Measurements from ENCODE around the gene RPL13.
A peak's percentile ranks its signal among the peaks of the same experiment; 100 is the strongest.

DNA sequence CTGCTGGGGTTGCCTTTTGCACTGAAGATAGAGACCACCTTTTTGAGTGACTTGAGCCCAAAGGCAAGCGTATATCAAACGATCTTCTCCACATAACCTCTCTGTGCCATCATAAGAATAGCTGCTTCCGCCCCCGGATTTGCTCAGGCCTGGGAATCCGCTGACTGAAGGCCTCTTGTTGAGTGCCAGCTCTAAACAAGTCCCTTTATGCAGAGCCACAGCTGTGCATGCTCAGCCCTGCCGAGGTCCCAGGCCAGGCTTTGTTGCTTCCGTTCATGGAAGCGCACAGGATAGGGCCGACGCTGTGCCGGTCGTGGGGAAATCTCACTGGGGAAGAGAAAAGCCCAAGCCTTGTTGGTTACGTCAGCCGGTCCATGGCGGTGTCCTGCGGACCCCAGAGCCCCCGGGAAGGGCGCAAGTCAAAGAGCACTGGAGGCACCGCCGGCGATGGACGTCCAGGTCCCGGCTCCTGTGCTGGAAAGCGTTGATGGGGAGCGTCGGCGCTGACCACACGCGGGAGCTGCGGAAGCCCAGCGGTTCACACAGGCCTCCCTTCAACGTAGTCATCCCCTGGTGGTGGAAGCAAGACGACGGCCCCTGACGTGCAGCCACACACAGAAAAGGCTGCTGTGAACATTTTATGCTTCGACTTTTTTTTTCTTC, 23.5 kb upstream of the RPL13 start:
- TF ChIP-seq, protein P1, sequence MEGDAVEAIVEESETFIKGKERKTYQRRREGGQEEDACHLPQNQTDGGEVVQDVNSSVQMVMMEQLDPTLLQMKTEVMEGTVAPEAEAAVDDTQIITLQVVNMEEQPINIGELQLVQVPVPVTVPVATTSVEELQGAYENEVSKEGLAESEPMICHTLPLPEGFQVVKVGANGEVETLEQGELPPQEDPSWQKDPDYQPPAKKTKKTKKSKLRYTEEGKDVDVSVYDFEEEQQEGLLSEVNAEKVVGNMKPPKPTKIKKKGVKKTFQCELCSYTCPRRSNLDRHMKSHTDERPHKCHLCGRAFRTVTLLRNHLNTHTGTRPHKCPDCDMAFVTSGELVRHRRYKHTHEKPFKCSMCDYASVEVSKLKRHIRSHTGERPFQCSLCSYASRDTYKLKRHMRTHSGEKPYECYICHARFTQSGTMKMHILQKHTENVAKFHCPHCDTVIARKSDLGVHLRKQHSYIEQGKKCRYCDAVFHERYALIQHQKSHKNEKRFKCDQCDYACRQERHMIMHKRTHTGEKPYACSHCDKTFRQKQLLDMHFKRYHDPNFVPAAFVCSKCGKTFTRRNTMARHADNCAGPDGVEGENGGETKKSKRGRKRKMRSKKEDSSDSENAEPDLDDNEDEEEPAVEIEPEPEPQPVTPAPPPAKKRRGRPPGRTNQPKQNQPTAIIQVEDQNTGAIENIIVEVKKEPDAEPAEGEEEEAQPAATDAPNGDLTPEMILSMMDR (IDR thresholded peaks at IDR 0.05 in 8 of 11, conservative IDR thresholded peaks at IDR 0.05 in 3 of 11) = no peak
- TF ChIP-seq POLR2A (IDR thresholded peaks at IDR 0.05) (no peak), POLR2AphosphoS5 (IDR thresholded peaks at IDR 0.05) (peak in 1 of 3 donors; percentile 25)
